ENCODE results near the gene GIT2.

- TF ChIP-seq CTCF (conservative IDR thresholded peaks at IDR 0.05; ENCODE audit: low read depth in 2 of 2) (no peak), JUNB (IDR thresholded peaks at IDR 0.05; ENCODE audit: unreplicated experiment) (no peak), POLR2AphosphoS5 (IDR thresholded peaks at IDR 0.05; ENCODE audit: low read depth) (no peak), CREB1 (CRISPR knock-in tag; IDR thresholded peaks at IDR 0.05; ENCODE audit: low read depth) (no peak), ETS1 (IDR thresholded peaks at IDR 0.05) (no peak), EZH2 (IDR thresholded peaks at IDR 0.05; ENCODE audit: low read depth, unreplicated experiment) (no peak), REST (IDR thresholded peaks at IDR 0.05; ENCODE audit: unreplicated experiment) (no peak), NANOG (IDR thresholded peaks at IDR 0.05; ENCODE audit: borderline replicate concordance) (no peak), ZNF331 (CRISPR knock-in tag; IDR thresholded peaks at IDR 0.05; ENCODE audit: low read depth) (no peak)
Measured at GRCh38 chr12:109998241-109998903, 2.2 kb upstream of the GIT2 start.

Measured in GM23338 (cell line).